ENCODE data around the gene DNAAF3.
A peak's percentile ranks its signal among the peaks of the same experiment; 100 is the strongest.

DNA sequence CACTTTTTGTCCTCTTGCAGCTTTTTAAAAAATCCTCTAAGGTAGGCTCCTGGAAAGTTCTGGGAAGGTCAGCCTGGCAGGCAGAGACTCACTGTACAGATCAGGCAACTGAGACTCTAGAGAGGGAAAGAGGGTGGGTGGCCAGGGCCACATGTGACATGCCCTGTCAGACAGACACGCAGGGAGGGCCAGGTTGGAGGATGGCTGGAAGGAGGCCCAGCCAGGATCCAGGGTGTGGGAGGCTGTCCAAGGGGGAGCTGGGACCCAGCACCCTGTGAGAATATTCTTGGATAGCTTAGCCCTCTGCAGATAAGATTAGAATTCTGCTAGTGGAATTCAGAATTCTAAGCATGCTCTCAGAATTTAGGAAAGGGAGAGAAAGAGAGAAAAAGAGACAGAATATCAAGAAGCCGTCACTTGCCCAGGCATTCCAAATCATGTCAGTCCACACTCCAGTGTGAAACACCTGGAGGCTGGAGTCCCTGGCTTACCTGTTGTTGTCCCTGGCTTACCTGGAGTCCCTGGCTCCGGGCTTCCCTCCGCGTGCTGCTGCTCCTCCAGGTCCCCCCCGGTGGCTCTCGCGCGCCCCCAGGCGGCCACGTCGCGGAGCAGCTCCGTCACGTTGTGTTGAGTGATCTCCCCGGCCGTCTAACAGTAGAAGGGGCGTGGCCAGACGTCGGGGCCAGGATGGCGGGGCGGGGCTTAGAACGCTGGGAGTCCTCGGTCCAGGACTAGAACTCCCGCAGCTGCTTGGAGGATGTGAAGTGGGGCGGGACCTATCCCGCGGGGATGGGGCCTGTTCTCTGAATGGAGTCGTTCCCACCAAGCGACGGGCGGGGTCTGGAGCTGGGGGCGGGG is 6.1 kb downstream of the DNAAF3 start:
- no peak for TF ChIP-seq POLR2A (IDR thresholded peaks at IDR 0.05)
- TF ChIP-seq, protein P1, sequence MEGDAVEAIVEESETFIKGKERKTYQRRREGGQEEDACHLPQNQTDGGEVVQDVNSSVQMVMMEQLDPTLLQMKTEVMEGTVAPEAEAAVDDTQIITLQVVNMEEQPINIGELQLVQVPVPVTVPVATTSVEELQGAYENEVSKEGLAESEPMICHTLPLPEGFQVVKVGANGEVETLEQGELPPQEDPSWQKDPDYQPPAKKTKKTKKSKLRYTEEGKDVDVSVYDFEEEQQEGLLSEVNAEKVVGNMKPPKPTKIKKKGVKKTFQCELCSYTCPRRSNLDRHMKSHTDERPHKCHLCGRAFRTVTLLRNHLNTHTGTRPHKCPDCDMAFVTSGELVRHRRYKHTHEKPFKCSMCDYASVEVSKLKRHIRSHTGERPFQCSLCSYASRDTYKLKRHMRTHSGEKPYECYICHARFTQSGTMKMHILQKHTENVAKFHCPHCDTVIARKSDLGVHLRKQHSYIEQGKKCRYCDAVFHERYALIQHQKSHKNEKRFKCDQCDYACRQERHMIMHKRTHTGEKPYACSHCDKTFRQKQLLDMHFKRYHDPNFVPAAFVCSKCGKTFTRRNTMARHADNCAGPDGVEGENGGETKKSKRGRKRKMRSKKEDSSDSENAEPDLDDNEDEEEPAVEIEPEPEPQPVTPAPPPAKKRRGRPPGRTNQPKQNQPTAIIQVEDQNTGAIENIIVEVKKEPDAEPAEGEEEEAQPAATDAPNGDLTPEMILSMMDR (IDR thresholded peaks at IDR 0.05), result peak; percentile 17 to 92 (median 82)
